ENCODE data around the gene SRGN. TPM values are rescaled to one million over a fixed set of nuclear protein-coding genes. Genes with fewer than 3 reads are reported as not detected.

The SRGN gene
- total RNA-seq, 6 donors from 2014 or later: 96.4 to 326 (median 203) TPM

GRCh38 chr10:69049566-69049961 is 38.3 kb upstream of the SRGN start:
- Histone ChIP-seq H3K4me1 (peaks cover 17 to 27% (median 19%) of the 10 kb centered on the region in 4 donors), H3K36me3 (no peaks in the 10 kb centered on the region), H3K9me3 (no peaks in the 10 kb centered on the region), H3K27ac (peak overlapping the region; percentile 60 to 85 (median 82)), H3K27me3 (no peaks in the 10 kb centered on the region), H3K4me3 (no peak overlapping the region)
- DNase-seq (peak in 1 of 2 donors; percentile 73), ATAC-seq (ENCODE audit: low FRiP score in 2 of 2) (peak in 1 of 2 donors; percentile 57)
- TF ChIP-seq POLR2AphosphoS5 (IDR thresholded peaks at IDR 0.05) (peak in 1 of 2 donors; percentile 46), CTCF (IDR thresholded peaks at IDR 0.05) (no peak)
- 77 to 78% methylated on average over 6 of the region's 6 CpGs for WGBS, 2 donors

DNA sequence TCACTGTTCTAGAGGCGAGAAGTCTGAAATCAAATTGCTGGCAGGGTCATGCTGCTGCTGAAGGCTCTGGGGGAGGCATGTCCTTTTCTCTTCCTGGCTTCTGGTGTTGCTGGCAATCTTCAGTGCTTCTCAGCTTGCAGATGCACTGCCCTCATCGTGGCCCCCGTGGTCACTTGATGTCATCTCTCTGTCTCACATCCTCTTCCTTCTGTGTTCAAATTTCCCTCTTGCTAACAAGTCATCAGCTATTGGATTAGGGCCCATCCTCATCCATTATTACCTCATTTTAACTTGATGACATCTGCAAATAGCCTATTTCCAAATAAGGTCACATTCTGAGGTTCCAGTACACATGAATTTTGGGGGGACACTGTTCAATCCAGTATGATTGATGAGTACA is 36.6 kb upstream of the SRGN start:
- no peak overlapping the region for H3K4me3 ChIP-seq
- peaks cover 18 to 28% (median 21%) of the 10 kb centered on the region in 4 donors for H3K4me1 ChIP-seq
- no peaks in the 10 kb centered on the region for H3K27me3 ChIP-seq
- no peaks in the 10 kb centered on the region for H3K36me3 ChIP-seq
- 37 to 44% methylated on average over 3 of the region's 3 CpGs for WGBS, 2 donors
- TF ChIP-seq CTCF (IDR thresholded peaks at IDR 0.05) (no peak), EP300 (IDR thresholded peaks at IDR 0.05) (no peak), POLR2A (IDR thresholded peaks at IDR 0.05) (peak in 1 of 4 donors; percentile 67), POLR2AphosphoS5 (IDR thresholded peaks at IDR 0.05) (peak in 1 of 2 donors; percentile 32)
- H3K27ac ChIP-seq: peak overlapping the region in 2 of 4 donors; percentile 61 to 75
- ATAC-seq (ENCODE audit: low FRiP score in 2 of 2): peak in 1 of 2 donors; percentile 70
- DNase-seq: peak in 1 of 2 donors; percentile 64
- H3K9me3 ChIP-seq: no peaks in the 10 kb centered on the region

DNA sequence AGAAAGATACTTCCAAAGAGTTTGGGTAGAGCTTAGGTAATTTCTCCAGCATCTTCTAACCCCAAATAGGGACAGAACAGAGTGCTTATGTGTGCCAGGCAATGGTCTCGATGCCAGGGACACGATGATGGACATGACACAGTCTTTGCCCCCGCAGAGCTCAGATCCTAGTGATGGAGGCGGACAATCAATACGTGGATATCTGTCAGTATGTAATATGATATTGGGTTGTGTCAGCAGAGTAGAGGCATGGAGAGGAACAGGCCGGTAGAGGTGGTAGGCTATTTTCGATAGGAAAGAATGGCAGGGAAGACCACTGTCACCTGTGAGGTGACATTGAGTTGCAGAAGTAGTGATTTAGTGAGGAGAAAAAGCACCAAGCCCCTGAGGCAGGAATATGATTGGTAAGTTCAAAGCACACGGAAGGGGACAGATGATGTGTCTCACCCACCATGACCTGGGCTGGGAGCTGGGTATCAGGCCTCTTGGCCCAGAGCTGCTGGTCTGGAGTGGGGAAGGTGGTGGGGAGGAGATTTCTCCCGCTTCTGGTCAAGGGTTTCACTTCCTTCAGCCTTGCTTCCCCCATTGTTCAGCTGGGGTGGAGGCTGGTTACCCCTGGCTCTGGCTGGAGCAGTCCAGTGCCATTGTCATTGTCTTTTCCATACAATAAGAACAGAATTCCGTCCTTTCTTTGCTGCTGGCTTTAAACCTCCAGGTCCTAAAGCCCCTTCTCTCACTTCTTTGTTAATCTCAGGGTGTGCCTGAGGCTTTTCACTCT is 36.0 kb upstream of the SRGN start:
- peak in 1 of 2 donors; percentile 58 for ATAC-seq (ENCODE audit: low FRiP score in 2 of 2)

DNA sequence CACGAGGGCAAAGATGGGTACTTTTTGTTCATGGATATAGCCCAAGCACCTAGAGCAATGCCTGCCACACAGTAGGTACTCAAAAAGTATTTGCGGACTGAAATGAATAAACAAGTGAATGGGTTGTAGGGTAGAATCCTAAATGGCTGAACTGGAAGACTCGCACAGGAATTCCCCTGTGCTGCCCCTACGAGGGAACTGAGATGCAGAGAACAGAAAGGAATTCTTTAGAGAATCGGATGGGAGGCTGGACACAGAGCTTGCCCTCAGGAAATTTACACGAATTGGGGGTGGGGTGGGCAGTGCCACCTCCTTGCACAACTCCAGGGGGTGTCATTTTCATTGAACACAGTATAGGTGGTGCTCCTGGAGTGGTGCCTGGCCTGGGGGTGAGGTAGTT is 35.2 kb upstream of the SRGN start:
- H3K36me3 ChIP-seq: no peaks in the 10 kb centered on the region
- H3K27ac ChIP-seq: peak overlapping the region in 1 of 4 donors; percentile 75
- TF ChIP-seq CTCF (IDR thresholded peaks at IDR 0.05) (no peak), POLR2A (IDR thresholded peaks at IDR 0.05) (no peak), POLR2AphosphoS5 (IDR thresholded peaks at IDR 0.05) (no peak), EP300 (IDR thresholded peaks at IDR 0.05) (no peak)
- no peaks in the 10 kb centered on the region for H3K9me3 ChIP-seq
- no peaks in the 10 kb centered on the region for H3K27me3 ChIP-seq
- peaks cover 21 to 36% (median 27%) of the 10 kb centered on the region in 4 donors for H3K4me1 ChIP-seq
- no peak overlapping the region for H3K4me3 ChIP-seq
- 81 to 88% methylated on average over 6 of the region's 6 CpGs for WGBS, 2 donors
- no peak for ATAC-seq (ENCODE audit: low FRiP score in 2 of 2)
- no peak for DNase-seq

More for the DNA sequence above, 36.0 kb upstream of the SRGN start:
- peak in 1 of 4 donors; percentile 29 for TF ChIP-seq POLR2A (IDR thresholded peaks at IDR 0.05)
- TF ChIP-seq POLR2AphosphoS5 (IDR thresholded peaks at IDR 0.05): no peak
- no peak for TF ChIP-seq EP300 (IDR thresholded peaks at IDR 0.05)
- Histone ChIP-seq H3K4me1 (peaks cover 19 to 28% (median 24%) of the 10 kb centered on the region in 4 donors), H3K27ac (peak overlapping the region in 3 of 4 donors; percentile 21 to 75 (median 61)), H3K27me3 (no peaks in the 10 kb centered on the region), H3K4me3 (no peak overlapping the region), H3K36me3 (no peaks in the 10 kb centered on the region), H3K9me3 (no peaks in the 10 kb centered on the region)
- 75 to 77% methylated on average over 10 of the region's 10 CpGs for WGBS, 2 donors
- DNase-seq: no peak

GRCh38 chr10:69055241-69055640 is 32.7 kb upstream of the SRGN start:
- Histone ChIP-seq H3K4me3 (no peak overlapping the region), H3K9me3 (no peaks in the 10 kb centered on the region), H3K27me3 (no peaks in the 10 kb centered on the region), H3K27ac (peak overlapping the region in 1 of 4 donors; percentile 86), H3K36me3 (no peaks in the 10 kb centered on the region), H3K4me1 (peaks cover 22 to 48% (median 32%) of the 10 kb centered on the region in 4 donors)
- WGBS, 2 donors: 79 to 82% methylated on average over 2 of the region's 2 CpGs
- ATAC-seq (ENCODE audit: low FRiP score in 2 of 2) (no peak), DNase-seq (no peak)
- TF ChIP-seq POLR2AphosphoS5 (IDR thresholded peaks at IDR 0.05): no peak

Measured in upper lobe of left lung (tissue), 6 donors.